ENCODE results near the gene FRG2. TPM values are rescaled to one million over a fixed set of nuclear protein-coding genes. Genes with fewer than 3 reads are reported as not detected.
"Not testable (repeated sequence)": the region's sequence is repeated elsewhere in the genome, so short reads cannot be mapped to it uniquely, and the experiment has no call there.

FRG2 gene
- total RNA-seq, 1 donor from 2014 or later = not detected

- DNase-seq = no peak
These were observed 10.4 kb downstream of the FRG2 start for GRCh38 chr4:190016369-190017289.

GRCh38 chr4:190015538-190016368 lies 11.3 kb downstream of the FRG2 start:
- DNase-seq = no peak

- peak; percentile 4 for DNase-seq
These were observed 12.1 kb downstream of the FRG2 start for GRCh38 chr4:190014771-190015537.

GRCh38 chr4:189989941-189990340 lies 37.1 kb downstream of the FRG2 start:
- DNase-seq = not testable (repeated sequence)

GRCh38 chr4:189988877-189989431 lies 38.1 kb downstream of the FRG2 start:
- no peak for DNase-seq

GRCh38 chr4:189985651-189986243 lies 41.3 kb downstream of the FRG2 start:
- not testable (repeated sequence) for DNase-seq

- not testable (repeated sequence) for DNase-seq
These were observed 42.4 kb downstream of the FRG2 start for GRCh38 chr4:189984661-189985060.

GRCh38 chr4:189983916-189984526 lies 43.0 kb downstream of the FRG2 start:
- DNase-seq = not testable (repeated sequence)

GRCh38 chr4:189981970-189982369 lies 45.1 kb downstream of the FRG2 start:
- no peak for DNase-seq

GRCh38 chr4:189980292-189980691 lies 46.8 kb downstream of the FRG2 start:
- DNase-seq = not testable (repeated sequence)

- DNase-seq = no peak
These were observed 47.6 kb downstream of the FRG2 start for GRCh38 chr4:189979196-189980047.

Small RNA genes within 50 kb of the gene (small RNA-seq; reads per million reads assigned to genes)
- gene RNA5SP174 (ENCODE audit: low replicate concordance) (not detected), gene RNA5SP175 (ENCODE audit: low replicate concordance) (0.08 reads per million)

Other genes with a start within 250 kb of the FRG2 start
- gene FRG1, start 86.4 kb downstream of the FRG2 start, total RNA-seq = 37.0 TPM
- gene DBET, start 37.2 kb upstream of the FRG2 start, total RNA-seq = not detected
- gene DUX4, start 146.5 kb upstream of the FRG2 start, total RNA-seq = not detected